ENCODE data around the gene FOLR2. TPM values are rescaled to one million over a fixed set of nuclear protein-coding genes. Genes with fewer than 3 reads are reported as not detected.
A peak's percentile ranks its signal among the peaks of the same experiment; 100 is the strongest.
"Not testable (repeated sequence)": the region's sequence is repeated elsewhere in the genome, so short reads cannot be mapped to it uniquely, and the experiment has no call there.

Gene FOLR2
- total RNA-seq, 1 donor from 2014 or later, result not detected

GRCh38 chr11:72179049-72179803, 37.4 kb upstream of the FOLR2 start:
- no peaks in the 10 kb centered on the region for H3K27me3 ChIP-seq (ENCODE audit: control insufficient read depth, insufficient read depth, low read length)
- TF ChIP-seq CTCF (IDR thresholded peaks at IDR 0.05; ENCODE audit: insufficient read depth, low read length, poor library complexity, severe bottlenecking), result no peak
- no peak overlapping the region for H3K4me3 ChIP-seq (ENCODE audit: low read depth, low read length)
- H3K36me3 ChIP-seq (ENCODE audit: control insufficient read depth, insufficient read depth, low read length), result no peaks in the 10 kb centered on the region
- DNase-seq (ENCODE audit: low read depth), result no peak

GRCh38 chr11:72179804-72180396, 36.7 kb upstream of the FOLR2 start:
- H3K4me3 ChIP-seq (ENCODE audit: low read depth, low read length), result no peak overlapping the region
- TF ChIP-seq CTCF (IDR thresholded peaks at IDR 0.05; ENCODE audit: insufficient read depth, low read length, poor library complexity, severe bottlenecking), result no peak
- H3K27me3 ChIP-seq (ENCODE audit: control insufficient read depth, insufficient read depth, low read length), result no peaks in the 10 kb centered on the region
- no peak for DNase-seq (ENCODE audit: low read depth)
- H3K36me3 ChIP-seq (ENCODE audit: control insufficient read depth, insufficient read depth, low read length), result no peaks in the 10 kb centered on the region

- not testable (repeated sequence) for H3K27me3 ChIP-seq (ENCODE audit: control insufficient read depth, insufficient read depth, low read length); H3K4me3 ChIP-seq (ENCODE audit: low read depth, low read length); H3K36me3 ChIP-seq (ENCODE audit: control insufficient read depth, insufficient read depth, low read length); DNase-seq (ENCODE audit: low read depth)
Observed at GRCh38 chr11:72180892-72181552, 35.6 kb upstream of the FOLR2 start.

GRCh38 chr11:72181553-72181958, 35.0 kb upstream of the FOLR2 start:
- TF ChIP-seq CTCF (IDR thresholded peaks at IDR 0.05; ENCODE audit: insufficient read depth, low read length, poor library complexity, severe bottlenecking), result peak; percentile 33
- not testable (repeated sequence) for H3K4me3 ChIP-seq (ENCODE audit: low read depth, low read length); H3K36me3 ChIP-seq (ENCODE audit: control insufficient read depth, insufficient read depth, low read length); H3K27me3 ChIP-seq (ENCODE audit: control insufficient read depth, insufficient read depth, low read length); DNase-seq (ENCODE audit: low read depth)

- no peak for DNase-seq (ENCODE audit: low read depth)
- no peak overlapping the region for H3K4me3 ChIP-seq (ENCODE audit: low read depth, low read length)
- no peaks in the 10 kb centered on the region for H3K36me3 ChIP-seq (ENCODE audit: control insufficient read depth, insufficient read depth, low read length)
- TF ChIP-seq CTCF (IDR thresholded peaks at IDR 0.05; ENCODE audit: insufficient read depth, low read length, poor library complexity, severe bottlenecking), result no peak
- no peaks in the 10 kb centered on the region for H3K27me3 ChIP-seq (ENCODE audit: control insufficient read depth, insufficient read depth, low read length)
Observed at GRCh38 chr11:72188267-72188666, 28.3 kb upstream of the FOLR2 start.

- H3K27me3 ChIP-seq (ENCODE audit: control insufficient read depth, insufficient read depth, low read length), result no peaks in the 10 kb centered on the region
- no peak overlapping the region for H3K4me3 ChIP-seq (ENCODE audit: low read depth, low read length)
- TF ChIP-seq CTCF (IDR thresholded peaks at IDR 0.05; ENCODE audit: insufficient read depth, low read length, poor library complexity, severe bottlenecking), result no peak
- no peak for DNase-seq (ENCODE audit: low read depth)
- no peaks in the 10 kb centered on the region for H3K36me3 ChIP-seq (ENCODE audit: control insufficient read depth, insufficient read depth, low read length)
Observed at GRCh38 chr11:72189455-72190250, 26.9 kb upstream of the FOLR2 start.

Data from kidney epithelial cell (primary cell).